GM18526 (cell line): ENCODE data around the gene KPNA2.

ENCODE experiments used
- POLR2A ChIP-seq: IDR thresholded peaks from 3 replicates; pipeline ENCODE4 v1.6.1; 2011; ENCODE audit not compliant: insufficient read length; ENCODE audit errors: extremely low read depth

Gene KPNA2

DNA sequence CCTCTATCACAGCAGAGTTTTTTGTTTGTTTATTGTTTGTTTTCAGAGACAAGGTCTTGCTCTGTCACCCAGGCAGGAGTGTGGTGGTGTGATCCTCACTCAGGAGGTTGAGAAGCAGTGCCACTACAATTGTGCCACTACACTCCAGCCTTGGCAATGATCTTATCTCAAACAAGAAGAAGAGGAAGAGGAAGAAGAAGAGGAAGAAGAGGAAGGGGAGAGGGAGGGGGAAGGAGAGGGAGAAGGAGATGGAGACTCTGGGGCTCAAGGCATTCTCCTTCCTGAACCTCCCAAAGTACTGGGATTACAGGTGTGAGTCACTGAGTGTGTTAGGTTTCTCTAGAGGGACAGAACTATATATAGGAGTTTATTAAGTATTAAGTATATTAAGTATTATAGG lies 22.1 kb upstream of the KPNA2 start:
- no peak for TF ChIP-seq POLR2A

GRCh38 chr17:68015081-68015723 lies 20.3 kb upstream of the KPNA2 start:
- no peak for TF ChIP-seq POLR2A

DNA sequence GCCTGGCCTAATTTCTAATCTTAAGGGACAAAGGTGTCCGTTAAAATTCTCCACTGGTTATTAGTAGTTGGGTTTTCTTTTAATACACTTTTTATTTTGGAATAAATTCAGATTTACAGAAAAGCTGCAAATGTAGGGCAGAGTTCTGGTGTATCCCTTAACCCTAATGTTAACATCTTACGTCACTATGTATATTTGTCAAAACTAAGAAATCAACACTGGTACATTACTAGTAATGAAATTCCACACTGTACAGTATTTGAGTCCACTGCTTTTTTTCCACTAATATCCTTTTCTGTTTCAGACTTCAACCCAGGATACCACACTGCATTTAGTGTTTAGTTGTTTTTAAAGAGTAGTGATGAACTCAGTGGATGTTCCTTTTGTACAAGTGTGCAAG lies 18.7 kb upstream of the KPNA2 start:
- TF ChIP-seq POLR2A, result no peak

GRCh38 chr17:68019336-68019674 lies 16.2 kb upstream of the KPNA2 start:
- TF ChIP-seq POLR2A, result no peak

DNA sequence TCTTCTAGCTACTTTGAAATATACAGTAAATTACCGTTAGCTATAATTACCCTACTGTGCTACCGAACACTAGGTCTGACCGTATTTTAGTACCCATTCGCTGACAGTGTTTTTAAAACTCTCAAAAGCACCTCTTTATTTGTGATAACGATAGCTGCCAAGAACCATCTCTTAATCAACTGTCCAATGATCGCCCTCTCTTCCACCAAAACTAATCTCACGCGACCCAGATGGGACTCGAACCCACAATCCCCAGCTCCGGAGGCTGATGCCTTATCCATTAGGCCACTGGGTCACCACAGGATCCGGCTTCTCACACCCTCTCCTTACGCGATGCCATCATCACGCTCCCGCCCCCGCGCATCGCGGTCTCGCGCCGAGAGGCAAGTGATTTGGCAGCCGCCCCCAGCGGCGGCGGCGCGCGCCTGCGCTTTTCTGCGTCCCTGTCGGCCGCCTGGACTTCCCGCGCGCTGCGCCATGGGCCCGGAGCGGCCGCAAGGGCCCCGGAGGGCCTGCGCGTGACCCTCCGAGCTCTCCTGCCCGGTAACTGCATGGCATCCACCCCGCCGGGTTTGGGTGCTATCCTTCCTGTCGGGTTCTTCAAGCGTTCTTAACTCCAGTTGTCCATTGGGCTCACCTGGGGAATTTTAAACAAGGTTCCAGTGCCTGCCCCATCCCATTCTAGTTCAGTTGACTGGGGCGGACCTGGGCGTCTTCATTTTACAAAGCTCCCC lies 15.7 kb upstream of the KPNA2 start:
- TF ChIP-seq POLR2A, result peak; percentile 84

GRCh38 chr17:68020409-68020756 lies 15.2 kb upstream of the KPNA2 start:
- TF ChIP-seq POLR2A, result no peak

- no peak for TF ChIP-seq POLR2A
Observed at GRCh38 chr17:68021963-68022362, 13.6 kb upstream of the KPNA2 start.

DNA sequence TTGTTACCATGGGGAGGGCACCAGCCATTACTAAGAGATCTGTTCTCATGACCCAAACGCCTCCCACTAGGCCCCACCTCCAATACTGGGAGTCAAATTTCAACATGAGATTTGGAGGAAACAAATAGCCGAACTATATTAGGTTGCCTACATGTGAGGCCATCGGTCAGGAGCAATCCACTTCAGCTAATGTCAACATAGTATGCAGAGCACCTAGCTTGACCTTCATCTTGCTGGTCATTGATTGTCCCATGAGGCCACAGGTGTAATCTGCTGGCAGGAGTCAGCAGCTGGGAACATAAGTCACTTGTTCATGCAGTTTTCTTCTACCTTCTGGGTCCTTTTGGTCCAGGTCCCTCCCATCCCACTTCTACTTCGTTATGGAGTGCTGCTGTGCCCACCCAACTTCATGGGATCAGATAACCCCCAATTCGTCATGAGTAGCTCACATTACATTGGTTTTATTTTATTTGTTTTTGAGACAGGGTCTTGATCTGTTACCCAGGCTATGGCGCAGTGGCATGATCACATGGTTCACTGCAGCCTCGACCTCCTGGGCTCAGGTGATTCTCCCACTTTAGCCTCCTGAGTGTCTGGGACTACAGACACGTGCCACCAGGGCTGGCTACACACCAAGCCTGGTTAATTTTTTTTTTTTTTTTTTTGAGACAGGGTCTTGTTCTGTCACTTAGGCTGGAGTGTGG lies 5.9 kb upstream of the KPNA2 start:
- no peak for TF ChIP-seq POLR2A

DNA sequence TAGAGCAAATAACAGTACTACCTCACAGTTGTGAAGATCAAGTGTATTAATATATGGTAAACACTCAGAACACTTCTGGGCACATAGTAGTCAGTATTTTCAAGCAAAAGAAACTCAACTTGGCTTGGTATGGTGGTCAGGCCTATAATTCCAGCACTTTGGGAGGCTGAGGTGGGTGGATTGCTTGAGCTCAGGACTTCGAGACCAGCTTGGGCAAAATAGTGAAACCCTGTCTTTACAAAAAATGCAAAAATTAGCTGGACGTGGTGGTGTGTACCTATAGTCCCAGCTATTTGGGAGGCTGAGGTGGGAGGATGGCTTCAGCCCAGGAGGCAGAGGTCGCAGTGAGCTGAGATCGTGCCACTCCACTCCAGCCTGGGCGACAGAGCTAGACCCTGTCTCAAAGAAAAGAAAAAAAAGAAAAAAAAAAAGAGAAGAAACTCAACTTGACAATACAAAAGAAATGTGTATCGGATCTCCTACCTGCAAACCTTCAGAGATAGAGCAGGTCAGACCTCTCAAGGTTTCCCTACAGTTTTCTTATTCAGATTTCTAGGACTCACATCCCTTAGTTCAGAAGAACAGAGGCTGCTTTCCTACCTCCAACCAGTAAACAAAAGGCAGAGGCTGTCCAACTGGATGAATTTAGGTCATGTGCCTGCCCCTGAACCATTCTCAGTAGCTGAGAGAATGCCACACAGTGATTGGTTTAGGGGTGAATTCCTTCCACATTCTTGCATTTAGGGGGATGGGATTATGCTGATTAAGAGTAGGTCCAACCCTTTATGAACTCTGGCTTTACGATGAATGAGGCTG lies 1.7 kb upstream of the KPNA2 start:
- no peak for TF ChIP-seq POLR2A

DNA sequence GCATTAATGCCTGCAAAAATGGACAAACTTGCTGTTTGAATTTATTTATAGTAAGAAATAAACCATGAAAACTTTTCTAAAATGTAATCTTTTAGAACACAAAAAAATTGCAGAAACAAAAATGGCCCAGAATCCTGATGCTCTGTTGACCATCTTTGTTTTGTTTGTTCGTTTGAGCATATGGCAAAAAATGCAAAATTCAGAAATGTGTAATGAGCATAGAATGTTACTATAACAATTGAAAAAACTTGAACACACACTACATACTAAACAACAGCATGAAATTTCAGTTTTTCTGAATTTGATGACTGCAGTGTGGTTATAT lies 1.1 kb upstream of the KPNA2 start:
- no peak for TF ChIP-seq POLR2A

DNA sequence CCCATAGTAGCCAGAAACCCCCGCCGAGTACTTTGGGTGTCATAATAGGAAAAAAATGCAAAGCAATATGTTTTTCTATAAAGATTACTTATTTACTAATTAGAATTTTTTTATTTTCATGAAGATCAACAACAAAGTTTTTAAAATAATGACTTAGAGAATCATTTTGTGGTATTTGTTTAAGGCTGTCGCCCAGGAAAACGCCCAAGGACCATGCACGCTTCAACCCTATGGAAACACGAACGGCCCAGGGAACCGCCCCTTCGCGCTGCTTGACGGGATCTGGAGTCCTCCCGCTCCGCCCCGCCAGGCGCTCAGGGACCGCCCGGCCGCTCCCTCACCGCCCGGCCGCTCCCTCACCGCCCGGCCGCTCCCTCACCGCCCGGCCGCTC lies 408 bp upstream of the KPNA2 start:
- TF ChIP-seq POLR2A, result no peak

DNA sequence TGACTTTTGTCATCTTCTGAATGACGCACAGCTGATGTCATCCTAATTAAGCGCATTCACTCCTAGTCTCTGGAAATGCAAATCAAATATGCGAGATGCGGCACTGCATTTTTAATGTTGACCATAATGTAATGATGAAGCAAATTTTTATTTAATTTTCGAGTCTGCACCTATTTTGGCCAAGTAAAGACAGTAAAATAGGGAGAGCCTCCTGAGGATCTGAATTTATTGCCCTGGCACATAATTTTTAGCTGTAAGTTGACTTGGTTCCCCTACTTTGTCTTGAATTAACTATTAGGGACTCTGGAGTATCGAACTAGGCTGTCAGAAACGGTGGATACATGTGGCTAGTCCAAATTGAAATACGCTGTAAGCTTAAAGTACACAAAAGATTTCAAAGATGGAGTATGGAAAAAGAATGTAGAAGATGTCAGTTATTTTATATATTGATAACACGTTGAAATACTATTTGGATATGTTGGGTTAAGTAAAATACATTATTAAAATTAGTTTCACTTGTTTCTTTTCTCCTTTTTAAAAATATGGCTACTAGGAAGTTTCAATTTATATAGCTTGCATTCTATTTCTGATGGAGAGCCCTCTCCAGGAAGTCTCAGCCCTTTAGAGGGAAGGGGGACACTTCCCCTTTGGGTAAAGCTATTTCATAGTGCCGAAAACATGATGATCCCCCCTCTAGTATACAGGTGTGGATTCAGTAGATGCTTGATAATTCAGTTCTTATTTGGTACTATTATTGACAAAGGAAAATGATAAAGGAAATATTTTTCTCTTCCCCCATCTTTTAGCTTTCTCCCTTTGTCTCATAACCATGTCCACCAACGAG lies 991 bp downstream of the KPNA2 start:
- TF ChIP-seq POLR2A, result no peak

GRCh38 chr17:68047153-68047846 lies 11.8 kb downstream of the KPNA2 start:
- TF ChIP-seq POLR2A, result no peak

GRCh38 chr17:68048996-68049395 lies 13.5 kb downstream of the KPNA2 start:
- TF ChIP-seq POLR2A, result no peak
